ENCODE data around the gene CACNA1I.

DNA sequence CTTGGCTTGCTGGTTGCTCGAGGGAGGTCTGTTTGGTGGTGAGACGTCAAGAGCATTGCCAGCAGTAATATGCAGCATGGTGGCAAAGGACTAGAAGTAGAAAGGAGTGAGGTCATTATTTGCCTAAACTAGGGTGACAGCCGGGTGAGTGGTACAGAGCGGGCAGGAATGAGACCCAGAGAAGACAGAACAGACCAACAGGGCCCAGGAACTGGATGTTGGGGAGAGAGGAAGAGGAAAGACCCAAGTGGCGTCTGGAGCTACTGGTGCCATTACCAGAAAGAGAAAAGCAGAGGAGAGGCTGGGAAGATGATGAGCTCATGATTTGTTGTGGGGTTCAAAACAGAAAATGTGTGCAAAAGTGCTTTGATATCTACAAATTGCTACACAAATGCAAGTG is 164.3 kb downstream of the CACNA1I start:
- TF ChIP-seq CTCF (IDR thresholded peaks at IDR 0.05) (no peak), EZH2phosphoT487 (IDR thresholded peaks at IDR 0.05) (no peak)
